ENCODE data around the gene FABP1.
A peak's percentile ranks its signal among the peaks of the same experiment; 100 is the strongest.

The FABP1 gene

GRCh38 chr2:88127888-88128653 is at the start of gene FABP1:
FABP1 (minus strand) TSS chr2:88128062; CDS start chr2:88128017, 45 bp downstream.
- peak; percentile 69 for DNase-seq (ENCODE audit: low spot score)

GRCh38 chr2:88177556-88177955 is 49.7 kb upstream of the FABP1 start:
- no peak for DNase-seq (ENCODE audit: low spot score)

GRCh38 chr2:88176352-88176984 is 48.6 kb upstream of the FABP1 start:
- DNase-seq (ENCODE audit: low spot score) = no peak

- no peak for DNase-seq (ENCODE audit: low spot score)
Measured at GRCh38 chr2:88172882-88173281, 45.0 kb upstream of the FABP1 start.

- DNase-seq (ENCODE audit: low spot score) = no peak
Measured at GRCh38 chr2:88171966-88172365, 44.1 kb upstream of the FABP1 start.

GRCh38 chr2:88170472-88170892 is 42.6 kb upstream of the FABP1 start:
- DNase-seq (ENCODE audit: low spot score) = no peak

- DNase-seq (ENCODE audit: low spot score) = no peak
Measured at GRCh38 chr2:88168386-88168785, 40.5 kb upstream of the FABP1 start.

GRCh38 chr2:88167740-88168139 is 39.9 kb upstream of the FABP1 start:
- no peak for DNase-seq (ENCODE audit: low spot score)

GRCh38 chr2:88165332-88166003 is 37.6 kb upstream of the FABP1 start:
- no peak for DNase-seq (ENCODE audit: low spot score)

- DNase-seq (ENCODE audit: low spot score) = no peak
Measured at GRCh38 chr2:88161446-88162244, 33.8 kb upstream of the FABP1 start.

GRCh38 chr2:88160517-88160916 is 32.7 kb upstream of the FABP1 start:
- no peak for DNase-seq (ENCODE audit: low spot score)

GRCh38 chr2:88159955-88160415 is 32.1 kb upstream of the FABP1 start:
- peak; percentile 80 for DNase-seq (ENCODE audit: low spot score)

GRCh38 chr2:88159481-88159880 is 31.6 kb upstream of the FABP1 start:
- no peak for DNase-seq (ENCODE audit: low spot score)

GRCh38 chr2:88148929-88149438 is 21.1 kb upstream of the FABP1 start:
- DNase-seq (ENCODE audit: low spot score) = no peak

GRCh38 chr2:88147145-88147544 is 19.3 kb upstream of the FABP1 start:
- DNase-seq (ENCODE audit: low spot score) = no peak

- no peak for DNase-seq (ENCODE audit: low spot score)
Measured at GRCh38 chr2:88146590-88146989, 18.7 kb upstream of the FABP1 start.

GRCh38 chr2:88144914-88145497 is 17.1 kb upstream of the FABP1 start:
- DNase-seq (ENCODE audit: low spot score) = no peak

- DNase-seq (ENCODE audit: low spot score) = no peak
Measured at GRCh38 chr2:88144271-88144670, 16.4 kb upstream of the FABP1 start.

GRCh38 chr2:88141952-88142351 is 14.1 kb upstream of the FABP1 start:
- DNase-seq (ENCODE audit: low spot score) = no peak

GRCh38 chr2:88139804-88140203 is 11.9 kb upstream of the FABP1 start:
- no peak for DNase-seq (ENCODE audit: low spot score)

- peak; percentile 62 for DNase-seq (ENCODE audit: low spot score)
Measured at GRCh38 chr2:88139203-88139702, 11.4 kb upstream of the FABP1 start.
